ENCODE measurements around the gene GPR18.

Gene GPR18

DNA sequence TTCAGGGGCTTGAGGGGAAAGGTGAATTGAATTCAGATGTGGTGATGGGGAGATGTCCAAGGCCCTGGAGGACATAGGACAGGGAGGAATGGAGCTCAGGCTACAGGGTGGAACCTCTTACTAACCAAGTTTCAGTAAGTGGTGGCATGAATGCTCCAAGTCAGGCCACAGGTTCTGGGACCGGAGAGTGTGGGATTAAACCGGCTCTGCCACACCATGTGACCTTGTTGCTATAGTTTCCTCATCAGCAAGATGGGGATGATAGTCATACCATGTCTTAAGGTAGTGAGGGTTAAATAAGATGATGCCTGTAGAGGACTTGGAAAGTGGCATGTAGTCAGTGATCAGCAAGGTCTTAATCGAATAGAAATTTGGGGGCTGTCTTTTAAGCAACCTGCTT is 32.7 kb upstream of the GPR18 start:
- DNase-seq (ENCODE audit: low read depth in 3 of 3) = no peak

DNA sequence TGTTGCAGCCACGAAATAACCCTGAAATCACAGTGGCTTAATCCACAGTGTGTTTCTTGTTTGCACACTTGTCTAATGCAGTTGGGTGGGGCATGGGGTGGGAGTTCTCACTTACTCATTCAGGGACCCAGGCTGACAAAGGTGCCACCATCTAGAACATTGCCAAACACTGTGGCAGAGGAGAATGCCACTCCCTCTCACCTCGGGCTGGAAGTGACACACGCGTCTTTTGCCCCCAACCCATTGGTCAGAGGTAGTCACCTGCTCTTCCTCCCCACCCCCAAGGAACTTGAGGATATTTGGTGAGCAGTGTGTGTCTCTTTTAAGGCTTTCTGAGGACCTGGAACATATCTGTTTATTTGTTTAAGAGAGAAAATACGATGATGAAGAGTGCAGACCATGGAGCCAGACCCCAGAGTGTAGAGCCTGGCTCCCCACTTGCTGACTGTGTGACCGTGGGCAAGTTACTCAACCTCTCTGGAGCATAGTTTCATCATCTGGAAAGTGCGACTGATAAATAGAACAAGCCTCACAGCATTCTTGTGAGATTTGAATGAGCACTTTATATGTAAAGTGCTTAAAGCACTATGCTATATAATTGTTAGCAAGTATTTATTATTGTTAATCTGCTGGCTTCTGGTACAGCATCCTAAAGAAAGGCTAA is 31.6 kb upstream of the GPR18 start:
- peak in 1 of 3 experiments; percentile 32 for DNase-seq (ENCODE audit: low read depth in 3 of 3)

DNA sequence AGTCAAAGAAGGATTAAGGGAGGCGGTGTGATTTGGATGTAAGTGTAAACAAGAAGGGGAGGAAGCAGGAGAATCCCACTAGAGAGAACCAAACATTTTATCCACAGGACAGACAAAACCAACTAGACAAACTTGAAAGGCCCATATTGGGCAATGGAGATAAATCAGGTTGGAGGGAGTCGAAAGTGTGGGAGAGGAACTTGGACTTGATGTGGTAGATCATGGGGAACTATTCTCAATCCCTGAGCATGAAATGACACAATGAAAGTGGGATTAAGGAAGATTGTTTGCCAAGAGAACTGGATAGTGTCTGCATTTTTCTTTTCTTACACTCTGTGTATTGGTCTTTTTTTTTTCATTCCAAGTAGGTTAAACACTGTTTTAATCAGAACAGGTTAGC is 31.1 kb upstream of the GPR18 start:
- no peak for DNase-seq (ENCODE audit: low read depth in 3 of 3)

DNA sequence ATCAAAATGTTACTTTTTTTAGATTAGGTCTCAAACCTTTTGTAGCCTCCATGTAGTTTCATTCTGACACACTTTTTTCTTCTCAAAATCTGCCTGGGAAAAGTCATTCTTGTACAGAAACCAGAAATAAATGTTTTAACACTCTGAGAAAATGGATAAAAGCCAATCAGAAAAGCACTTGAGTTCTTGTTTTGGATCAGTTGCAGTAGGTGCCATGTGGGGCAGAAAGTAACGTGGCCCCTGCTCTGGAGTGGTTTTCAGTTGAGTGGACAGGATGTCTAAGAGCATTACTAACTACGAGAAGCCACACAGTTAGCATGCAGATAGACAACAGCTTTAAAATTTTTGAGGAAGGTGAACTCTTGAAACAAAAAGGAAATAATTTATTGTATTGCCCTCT is 29.9 kb upstream of the GPR18 start:
- DNase-seq (ENCODE audit: low read depth in 3 of 3) = peak in 1 of 3 experiments; percentile 59

DNA sequence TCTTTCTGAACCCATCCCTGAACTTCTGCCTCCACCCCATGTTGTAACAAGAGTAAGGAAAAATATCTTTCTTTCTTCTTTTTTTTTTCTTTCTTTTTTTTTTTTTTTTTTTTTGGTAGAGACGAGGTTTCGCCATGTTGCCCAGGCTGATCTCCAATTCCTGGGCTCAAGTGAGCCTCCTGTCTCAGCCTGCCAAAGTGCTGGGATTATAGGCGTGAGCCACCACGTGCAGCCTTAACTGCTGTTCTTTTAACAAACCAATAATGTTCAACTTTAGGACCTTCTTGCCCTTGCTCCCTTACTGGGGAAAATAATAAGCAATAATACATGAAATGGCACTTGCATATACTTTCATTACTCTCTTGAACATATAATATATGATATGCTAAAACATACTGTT is 29.4 kb upstream of the GPR18 start:
- no peak for DNase-seq (ENCODE audit: low read depth in 3 of 3)

DNA sequence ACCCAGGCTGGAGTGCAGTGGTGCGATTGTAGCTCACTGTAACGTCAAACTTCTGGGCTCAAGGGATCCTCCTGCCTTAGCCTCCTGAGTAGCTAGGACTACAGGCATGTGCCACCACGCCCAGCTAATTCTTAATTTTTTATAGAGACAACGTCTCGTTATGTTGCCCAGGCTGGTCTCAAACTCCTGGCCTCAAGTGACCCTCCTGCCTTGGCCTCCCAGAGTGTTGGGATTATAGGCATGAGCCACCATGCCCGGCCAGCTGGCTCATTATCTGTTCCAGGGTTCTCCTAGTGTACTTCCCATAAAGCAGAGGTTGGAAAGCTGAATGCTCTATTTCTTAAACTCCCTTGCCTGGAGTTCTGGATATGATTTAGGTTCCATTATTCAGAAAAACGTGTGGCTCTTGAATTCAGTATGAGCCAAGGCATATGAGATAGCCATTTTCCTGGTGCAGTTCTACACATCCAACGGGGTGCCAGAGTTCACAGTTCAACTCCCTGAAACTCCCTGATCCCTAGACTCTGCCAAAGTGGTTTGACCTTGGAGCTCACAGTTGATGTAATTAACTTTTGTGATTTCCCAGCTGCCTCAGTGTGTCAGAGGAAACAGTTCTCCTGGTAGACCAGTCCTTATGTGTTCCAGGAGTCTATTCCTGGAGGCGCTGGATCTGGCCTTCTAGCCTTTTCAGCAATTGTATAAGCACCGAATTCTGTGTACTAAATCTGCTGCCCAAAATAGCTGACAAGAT is 27.4 kb upstream of the GPR18 start:
- DNase-seq (ENCODE audit: low read depth in 3 of 3) = no peak

DNA sequence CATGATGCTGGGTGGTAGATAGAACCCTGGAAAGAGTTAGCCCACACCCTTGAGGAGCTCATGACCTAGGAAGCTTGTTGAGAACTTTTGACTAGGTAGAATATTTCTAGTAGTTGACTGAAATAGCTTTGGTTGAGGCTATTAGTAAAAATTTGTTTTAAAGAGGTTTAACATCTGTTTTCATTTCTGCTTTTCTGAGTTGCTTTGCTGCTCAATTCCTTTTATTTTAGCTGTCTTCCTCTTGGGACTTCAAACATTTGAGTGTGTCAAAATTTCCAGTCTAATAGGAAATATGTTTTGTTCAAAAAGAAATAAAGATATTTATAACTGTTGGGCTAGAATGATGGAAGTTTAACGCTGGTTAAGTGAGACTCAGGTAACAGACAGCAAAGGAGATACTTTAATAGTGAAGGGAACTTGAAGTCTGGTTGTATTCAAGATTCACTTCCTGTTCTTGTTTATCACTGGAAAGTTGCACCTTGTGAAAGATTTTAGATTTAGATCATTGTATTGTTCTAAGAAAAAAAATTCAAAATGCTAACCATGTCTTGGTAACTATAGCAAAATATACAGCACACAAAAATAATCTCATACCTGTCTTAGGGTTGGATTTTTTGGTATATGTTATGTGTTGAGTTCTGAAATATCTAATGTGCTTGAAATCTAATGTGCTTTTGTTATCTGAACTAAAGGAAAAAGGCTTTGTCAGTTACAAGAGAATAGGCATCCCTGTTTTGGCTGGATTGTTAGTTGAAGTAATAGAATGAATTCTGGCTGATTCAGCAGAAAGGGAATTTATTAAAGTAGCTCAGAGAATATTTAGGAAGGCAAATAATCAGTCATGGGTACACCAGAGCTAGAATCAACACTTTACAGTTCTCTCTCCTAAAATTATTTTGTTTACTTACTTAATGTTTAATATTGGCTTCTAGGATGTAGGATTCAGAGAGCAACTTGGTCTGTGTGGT is 24.4 kb upstream of the GPR18 start:
- no peak for DNase-seq (ENCODE audit: low read depth in 3 of 3)

DNA sequence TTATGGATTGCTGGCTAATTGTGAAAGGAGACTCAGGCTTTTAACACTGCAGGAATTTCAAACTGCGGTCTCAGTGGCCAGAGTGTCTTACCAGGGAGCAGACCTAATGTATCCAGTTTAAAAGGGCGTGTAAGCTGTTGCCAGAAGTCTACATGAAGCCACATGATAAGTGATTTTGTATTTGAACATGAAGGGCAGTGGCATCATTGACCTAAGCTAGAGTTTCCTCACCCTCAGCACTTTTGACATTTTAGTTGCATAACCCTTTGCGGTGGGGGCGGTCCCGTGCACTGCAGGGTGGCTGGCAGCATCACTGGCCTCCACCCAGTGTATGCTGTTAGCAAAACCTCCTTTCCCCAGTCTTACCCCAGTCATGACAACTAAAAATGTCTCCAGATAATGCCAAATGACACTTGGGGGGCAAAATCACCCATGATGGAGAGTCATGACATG is 23.7 kb upstream of the GPR18 start:
- DNase-seq (ENCODE audit: low read depth in 3 of 3) = peak in 1 of 3 experiments; percentile 38

DNA sequence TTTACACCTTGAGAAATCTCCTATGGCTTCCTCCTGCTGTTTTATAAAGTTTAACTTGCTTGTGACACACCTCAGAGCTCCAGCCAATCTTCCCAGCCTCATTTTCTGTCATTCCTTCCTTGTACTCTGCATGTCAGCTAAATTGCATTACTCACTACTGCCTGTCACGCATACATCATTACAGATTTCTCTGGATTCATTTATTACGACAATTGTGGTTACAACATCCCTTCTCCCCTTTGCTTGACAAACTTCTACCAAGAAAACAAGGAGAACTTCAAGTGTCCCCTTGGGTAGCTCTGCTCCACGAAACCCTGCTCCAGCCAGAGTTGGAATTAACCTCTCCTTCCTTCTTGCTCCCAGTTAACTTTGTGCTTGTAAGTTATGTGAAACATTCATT is 22.0 kb upstream of the GPR18 start:
- DNase-seq (ENCODE audit: low read depth in 3 of 3) = no peak

DNA sequence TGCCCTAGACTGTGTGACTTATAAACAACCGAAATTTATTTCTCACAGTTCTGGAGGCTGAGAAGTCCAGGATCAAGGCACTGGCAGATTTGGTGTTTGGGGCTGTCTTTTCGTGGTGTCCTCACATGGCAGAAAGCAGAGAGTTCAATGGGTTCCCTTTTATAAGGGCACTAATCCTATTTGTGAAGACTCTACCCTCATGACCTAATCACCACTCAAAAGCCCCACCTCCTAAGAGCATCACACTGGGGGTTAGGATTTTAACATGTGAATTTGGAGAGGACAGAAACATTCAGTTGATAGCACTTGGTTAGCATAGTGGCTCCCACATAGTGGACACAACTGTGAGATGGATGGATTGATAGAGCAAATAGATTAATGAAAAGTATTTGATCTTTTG is 21.5 kb upstream of the GPR18 start:
- DNase-seq (ENCODE audit: low read depth in 3 of 3) = no peak

DNA sequence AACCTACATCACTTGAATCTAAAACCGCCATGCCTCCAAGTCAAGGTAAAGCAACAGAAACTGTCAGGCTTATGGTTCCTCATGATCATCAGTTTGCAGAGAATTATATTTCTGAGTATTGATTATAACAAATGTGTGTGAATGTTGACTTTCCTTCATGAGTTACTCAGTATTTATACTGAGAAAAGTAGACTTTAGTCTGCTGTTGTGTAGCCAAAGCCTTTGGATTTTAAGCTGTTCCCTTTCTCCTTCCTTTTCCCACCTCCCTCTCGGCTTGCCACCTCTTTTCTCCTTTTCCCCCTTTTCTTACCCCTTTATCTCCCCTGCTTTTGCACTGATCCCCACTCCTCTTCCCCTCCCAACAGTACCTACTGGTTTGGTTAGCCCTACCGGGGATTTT is 20.7 kb upstream of the GPR18 start:
- no peak for DNase-seq (ENCODE audit: low read depth in 3 of 3)

DNA sequence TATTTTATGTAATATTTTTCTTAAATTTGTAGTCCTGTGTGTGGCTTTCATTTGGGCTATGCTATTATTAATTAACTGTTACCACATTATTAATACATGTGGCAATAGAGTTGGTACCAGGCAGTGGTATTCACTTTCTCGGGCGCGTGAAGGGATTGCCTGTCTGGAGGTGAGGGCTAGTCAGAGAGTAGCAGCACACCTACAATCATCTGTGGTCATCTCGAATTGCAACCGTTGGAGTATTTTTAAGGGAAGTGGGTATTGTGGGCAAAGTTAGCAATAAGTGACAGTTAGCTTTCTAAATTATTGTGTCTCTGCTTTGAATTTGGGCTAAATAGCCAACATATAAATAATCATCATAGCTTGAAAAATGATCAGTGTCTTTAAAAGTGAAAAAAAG is 20.0 kb upstream of the GPR18 start:
- DNase-seq (ENCODE audit: low read depth in 3 of 3) = no peak

DNA sequence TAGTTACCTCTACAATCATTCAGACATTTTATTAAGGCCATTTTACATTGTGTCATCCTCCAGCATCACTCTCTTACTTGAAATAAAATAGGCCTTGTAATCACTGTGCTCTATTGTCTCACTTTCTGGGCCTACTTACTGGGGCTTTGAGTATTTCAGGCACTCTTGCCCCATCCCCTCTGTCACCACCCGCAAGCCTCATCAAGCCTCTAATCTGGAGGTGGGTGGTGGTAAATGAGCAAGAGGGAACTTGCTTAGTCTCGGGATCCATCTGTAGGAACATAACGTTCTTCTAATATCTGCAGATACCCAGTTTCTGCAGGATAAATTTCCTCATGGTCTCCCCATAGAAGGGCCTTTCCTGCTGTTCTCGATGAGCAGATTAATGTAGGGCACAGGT is 19.4 kb upstream of the GPR18 start:
- no peak for DNase-seq (ENCODE audit: low read depth in 3 of 3)

DNA sequence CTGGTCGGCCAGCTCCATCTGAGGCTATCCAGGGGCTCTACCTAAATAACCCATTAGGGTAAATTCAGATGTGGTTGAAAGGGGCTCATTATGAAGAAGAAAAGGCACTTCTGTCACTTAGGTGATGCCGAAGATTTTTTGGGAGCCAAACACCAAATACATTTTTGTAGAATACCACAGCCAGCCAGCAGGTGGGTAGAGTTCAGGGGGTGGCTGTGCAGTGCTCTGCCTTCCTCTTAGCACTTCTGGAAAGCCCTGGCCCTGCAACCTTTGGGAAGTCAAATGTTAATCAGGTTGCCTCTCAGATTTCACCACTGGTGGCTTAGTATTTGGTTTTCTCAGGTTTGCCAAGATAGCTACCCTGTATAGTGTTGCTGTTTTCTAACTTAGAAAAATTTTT is 18.5 kb upstream of the GPR18 start:
- no peak for DNase-seq (ENCODE audit: low read depth in 3 of 3)

DNA sequence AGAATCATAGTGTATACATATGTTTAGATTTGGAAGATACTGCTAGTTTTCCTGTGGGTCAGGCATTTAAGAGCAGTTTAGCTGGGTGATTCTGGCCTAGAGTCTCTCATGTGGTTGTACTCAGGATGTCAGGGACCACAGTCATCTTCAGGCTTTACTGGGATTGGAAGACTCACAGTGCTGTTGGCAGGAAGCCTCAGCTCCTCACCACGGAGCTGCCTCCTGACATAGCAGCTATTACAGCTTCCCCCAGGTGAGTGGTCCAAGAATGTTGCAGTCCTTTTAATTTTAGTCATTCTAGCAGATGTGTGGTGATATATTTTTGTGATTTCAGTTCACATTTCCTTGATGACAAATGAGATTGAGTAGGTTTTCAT is 16.9 kb upstream of the GPR18 start:
- peak in 1 of 3 experiments; percentile 23 for DNase-seq (ENCODE audit: low read depth in 3 of 3)

DNA sequence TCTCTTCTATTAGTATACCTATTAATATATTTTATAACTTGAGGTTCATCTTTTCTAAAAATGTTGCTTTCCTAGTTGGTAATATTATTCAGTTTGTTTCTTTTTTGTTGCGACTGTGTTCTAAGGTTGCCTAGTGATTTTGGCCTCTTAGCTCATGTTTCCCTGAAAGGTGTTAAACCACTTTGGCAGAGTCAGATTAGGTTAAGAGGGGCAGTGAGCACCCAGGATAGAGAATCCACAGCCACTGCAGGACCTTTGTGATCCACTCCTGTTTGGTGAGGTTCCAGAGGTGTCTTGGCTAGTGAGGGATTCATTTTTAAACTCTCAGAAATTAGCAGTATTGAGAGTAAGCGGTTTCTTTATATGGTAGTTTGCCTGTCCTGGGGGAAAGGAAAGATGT is 14.9 kb upstream of the GPR18 start:
- no peak for DNase-seq (ENCODE audit: low read depth in 3 of 3)

DNA sequence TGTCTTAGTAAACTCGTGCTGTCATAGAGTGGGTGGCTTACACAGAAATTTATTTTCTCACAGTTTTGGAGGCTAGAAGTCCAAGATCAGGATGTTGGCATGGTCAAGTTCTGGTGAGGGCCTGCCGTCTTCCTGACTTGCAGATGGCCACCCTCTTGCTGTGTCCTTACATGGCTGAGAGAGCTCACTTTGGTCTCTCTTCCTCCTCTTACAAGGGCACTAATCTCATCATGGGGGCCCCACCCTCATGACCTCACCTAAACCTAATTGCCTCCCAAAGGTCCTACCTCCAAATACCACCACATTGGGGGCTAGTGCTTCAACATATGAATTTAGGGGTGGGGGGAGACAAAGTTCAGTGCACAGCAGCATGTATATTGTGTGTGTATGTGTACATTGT is 14.3 kb upstream of the GPR18 start:
- no peak for DNase-seq (ENCODE audit: low read depth in 3 of 3)

DNA sequence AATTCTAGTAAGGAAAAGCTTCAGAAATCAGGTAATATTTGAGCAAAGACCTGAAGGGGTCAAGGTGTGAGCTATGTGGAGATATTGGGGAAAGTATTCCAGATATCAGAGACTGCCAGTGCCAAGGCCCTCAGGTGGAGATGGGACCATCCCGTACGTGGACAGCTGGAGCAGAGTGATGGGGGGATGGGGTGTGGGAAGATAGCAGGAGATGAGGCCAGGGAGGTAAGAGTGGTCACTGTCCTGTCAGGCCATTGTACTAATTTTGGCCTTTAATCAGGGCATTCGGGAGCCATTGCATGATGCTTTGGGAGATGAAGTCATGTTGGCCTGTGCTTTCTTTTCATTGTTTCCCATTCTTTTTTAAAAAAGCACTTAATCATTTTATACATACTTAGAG is 13.1 kb upstream of the GPR18 start:
- DNase-seq (ENCODE audit: low read depth in 3 of 3) = no peak

DNA sequence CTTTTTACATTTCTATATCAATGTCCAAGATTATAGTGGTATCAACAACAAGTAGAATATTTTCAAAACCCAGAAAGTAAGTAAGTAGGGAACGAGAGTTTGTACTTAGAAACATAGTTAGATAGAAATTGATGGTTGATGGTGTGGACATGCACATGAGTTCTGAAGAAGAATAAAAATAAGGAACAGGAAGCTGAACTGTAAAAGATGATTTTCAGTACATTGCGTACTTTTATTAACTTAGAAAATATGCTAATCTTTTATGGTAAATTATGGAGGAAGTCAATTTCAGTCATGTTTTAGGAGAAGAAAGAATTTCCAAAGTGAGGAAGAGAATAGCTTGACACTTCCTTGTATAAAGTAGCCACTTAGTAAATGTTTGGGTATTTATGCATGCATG is 12.3 kb upstream of the GPR18 start:
- no peak for DNase-seq (ENCODE audit: low read depth in 3 of 3)

DNA sequence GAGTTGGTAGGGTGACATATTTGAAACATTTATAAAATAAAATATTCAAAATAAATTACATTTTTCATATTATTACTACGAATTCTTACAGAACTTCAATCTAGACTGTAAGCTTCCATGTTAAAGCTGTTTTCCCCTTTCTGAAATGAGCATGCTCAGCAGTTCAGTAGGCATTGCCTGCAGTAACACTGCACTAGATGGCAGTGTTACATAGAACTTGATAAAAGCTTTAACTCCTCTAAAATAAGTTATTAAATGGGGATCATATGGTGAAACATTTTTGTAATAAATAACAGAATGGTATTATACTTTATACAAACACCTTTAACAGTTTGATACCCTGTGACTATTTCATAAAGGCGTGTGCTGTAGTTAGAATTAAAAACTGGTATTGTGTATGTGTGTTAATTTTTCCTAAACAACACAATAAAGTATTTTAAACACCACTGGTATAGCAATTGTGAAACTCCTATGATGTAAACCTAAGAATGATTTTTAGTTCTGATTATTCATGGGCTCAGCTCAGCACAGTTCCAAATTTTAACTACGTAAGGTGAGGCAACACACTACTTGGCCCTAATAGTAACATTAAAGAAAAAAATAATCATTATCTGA is 11.6 kb upstream of the GPR18 start:
- no peak for DNase-seq (ENCODE audit: low read depth in 3 of 3)

DNA sequence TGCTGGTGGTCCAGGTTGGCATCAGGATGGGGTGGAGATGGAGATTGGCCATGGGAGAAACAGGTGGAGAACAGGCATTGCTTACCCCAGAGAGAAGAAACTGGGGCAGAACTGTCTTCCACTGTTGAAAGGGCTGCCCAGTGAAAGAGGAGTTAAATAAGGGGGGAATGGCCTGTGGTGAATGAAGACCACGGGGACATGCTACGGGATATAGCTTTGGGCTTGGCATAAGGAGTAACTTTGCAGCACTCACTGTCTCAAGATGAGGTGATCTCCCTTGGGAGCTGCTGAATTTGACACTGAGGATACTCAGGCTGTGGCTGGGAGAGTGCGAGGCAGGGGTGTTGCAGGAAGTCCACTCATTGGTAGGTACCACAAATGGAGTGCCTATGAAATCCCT is 10.6 kb upstream of the GPR18 start:
- no peak for DNase-seq (ENCODE audit: low read depth in 3 of 3)

DNA sequence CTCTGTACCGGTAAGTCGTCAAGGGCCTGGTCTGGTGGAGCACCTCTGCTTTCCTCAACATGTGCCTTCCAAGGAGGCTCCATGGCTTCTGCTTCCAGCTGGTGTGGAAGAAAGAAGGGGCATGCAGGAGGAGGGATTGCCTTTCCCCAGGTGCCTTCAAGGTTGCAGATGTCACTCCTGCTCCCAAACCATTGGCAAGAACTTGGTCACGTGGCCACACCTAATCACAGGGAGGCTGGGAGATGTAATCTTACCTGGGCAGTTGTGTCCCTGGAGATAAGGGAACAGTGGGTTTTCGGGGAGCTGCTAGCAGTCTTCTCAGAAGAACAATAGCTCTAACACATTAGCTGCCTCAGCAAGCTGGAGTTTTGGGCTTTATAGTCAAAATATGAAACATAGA is 9.7 kb upstream of the GPR18 start:
- DNase-seq (ENCODE audit: low read depth in 3 of 3) = no peak
